HG03520 (cell line): ENCODE data around the gene TXNDC17.
A peak's percentile ranks its signal among the peaks of the same experiment; 100 is the strongest.
"Not testable (repeated sequence)": the region's sequence is repeated elsewhere in the genome, so short reads cannot be mapped to it uniquely, and the experiment has no call there.

Source experiments
- ATAC-seq: cut with Tn5 transposase; IDR thresholded peaks from one replicate; pipeline ENCODE4 v1.9.1; 2021; ENCODE audit warnings: mild to moderate bottlenecking, moderate library complexity; ENCODE audit not compliant: unreplicated experiment

The TXNDC17 gene

DNA sequence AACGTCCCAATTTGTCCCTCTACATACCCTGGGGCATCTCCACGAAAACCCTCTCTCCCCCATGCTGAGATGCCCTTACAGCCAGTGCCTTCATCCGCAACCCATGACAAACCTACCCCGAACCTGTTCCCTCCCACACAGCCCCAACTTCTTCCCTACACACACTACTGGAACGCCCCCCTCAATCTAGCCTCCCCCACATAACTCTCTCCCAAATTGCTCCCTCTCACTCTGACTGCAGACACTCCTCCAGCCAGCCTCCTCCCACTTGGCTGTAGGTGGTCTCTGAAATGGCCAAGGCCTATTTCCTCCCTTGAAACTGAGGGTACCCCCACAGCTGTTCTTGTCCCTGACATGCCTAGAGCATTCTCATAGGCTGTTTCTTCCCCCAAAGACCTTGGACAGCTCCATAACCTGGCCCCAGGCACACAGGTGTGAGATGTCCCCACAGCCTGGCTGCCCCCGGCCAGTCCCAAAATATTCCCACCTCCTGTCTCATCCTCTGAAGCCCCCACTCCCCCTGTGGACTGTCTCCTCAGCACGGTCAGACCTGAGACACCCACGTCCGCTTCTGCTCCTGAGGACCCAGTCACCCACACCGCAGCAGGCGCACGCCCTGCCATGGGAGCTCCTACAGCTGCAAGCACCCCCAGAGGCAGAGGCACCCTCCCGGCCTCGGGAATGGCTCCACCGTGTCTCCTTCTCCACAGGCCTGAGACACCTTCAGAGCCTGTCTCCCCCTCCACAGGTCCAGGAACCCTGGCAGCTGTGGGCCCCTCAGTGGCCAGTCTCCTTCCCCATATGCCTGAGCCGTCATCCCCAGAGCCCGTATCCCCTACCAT, 4.0 kb upstream of the TXNDC17 start:
- ATAC-seq: no peak

GRCh38 chr17:6637458-6637840, 3.4 kb upstream of the TXNDC17 start:
- no peak for ATAC-seq

DNA sequence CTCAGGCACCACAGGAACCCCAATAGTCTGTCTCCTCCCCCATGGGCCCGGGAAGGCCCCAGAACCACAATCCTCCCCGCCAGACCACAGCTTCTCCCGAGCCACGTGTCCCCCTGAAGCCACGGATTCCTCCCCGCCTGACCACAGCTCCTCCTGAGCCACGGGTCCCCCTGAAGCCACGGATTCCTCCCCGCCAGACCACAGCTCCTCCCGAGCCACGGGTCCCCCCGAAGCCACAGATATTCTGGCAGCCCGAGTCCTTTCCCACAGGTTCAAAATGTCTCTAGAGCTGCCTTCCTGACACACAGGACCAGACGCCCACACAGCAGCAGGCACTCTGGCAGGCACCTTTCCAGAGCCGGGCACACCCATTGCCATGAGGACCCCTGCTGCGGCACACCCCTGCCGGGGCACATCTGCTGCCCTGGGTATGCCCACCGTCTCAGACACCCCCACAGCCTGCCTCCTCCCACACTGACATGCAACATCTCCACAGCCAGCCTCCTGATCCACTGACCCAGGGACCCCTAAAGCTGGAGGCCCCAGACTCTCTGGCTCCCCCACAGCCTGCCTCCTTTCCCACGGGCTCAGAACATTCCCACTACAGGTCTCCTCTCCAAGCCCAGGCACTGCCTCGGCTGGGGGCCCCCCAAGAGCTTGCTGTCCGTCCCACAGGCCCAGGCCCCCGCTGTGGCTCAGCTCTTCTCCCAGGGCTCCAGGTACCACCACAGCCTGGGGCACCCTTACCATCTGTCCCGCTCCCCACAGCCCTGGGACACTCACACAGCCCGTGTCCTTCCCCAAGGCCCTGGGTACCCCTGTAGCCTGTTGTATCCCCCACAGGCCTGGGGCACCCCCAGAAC, 2.6 kb upstream of the TXNDC17 start:
- no peak for ATAC-seq

DNA sequence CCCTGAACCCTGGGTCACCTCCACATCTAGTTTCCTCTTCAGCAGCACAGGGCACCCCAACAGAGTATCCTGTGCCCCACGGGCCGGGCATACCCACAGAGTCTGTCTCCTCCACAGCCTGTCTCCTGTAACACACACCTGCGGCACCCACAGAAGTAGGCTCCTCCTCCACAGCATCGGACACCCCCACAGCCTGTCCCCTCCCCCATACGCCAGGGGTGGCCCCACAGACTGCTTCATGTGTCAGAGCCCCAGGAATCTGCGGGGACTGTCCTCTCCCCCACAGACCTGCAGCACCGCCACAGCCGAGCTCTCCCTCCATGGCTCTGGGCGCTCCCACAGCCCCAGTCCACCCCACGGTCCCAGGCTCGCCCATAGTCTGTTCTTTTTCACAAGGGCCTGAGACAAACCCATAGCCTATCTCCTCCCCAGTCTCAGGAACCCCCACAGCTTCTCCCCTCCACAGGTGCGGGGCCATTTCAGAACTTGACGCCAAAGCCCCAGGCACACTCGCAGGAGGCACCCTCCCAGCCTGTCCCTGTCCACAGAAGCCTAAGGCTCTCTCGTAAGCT, 1.8 kb upstream of the TXNDC17 start:
- no peak for ATAC-seq

GRCh38 chr17:6639586-6640535, 999 bp upstream of the TXNDC17 start:
- ATAC-seq: peak; percentile 14

- peak; percentile 7 for ATAC-seq
Measured at GRCh38 chr17:6641247-6641863, 495 bp downstream of the TXNDC17 start.

DNA sequence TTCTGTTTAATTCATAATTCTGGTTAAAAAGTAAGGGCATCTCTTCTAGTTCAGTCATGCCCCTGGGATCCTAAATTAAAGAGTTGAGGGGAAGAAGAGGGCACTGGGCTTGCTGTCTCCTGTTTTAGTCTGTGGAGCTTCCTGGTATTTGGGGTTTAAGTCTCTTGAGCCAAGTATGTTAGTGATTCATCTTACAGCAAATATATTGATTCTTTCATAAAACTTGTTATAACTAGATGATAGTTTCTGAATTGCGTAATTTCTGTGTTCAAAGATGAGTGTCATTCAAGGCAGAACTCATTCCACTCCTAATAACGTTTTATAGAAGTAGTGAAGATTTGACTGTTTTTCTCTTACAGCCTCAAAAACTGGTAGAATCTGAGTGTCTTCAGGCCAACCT, 1.7 kb downstream of the TXNDC17 start:
- ATAC-seq: no peak

DNA sequence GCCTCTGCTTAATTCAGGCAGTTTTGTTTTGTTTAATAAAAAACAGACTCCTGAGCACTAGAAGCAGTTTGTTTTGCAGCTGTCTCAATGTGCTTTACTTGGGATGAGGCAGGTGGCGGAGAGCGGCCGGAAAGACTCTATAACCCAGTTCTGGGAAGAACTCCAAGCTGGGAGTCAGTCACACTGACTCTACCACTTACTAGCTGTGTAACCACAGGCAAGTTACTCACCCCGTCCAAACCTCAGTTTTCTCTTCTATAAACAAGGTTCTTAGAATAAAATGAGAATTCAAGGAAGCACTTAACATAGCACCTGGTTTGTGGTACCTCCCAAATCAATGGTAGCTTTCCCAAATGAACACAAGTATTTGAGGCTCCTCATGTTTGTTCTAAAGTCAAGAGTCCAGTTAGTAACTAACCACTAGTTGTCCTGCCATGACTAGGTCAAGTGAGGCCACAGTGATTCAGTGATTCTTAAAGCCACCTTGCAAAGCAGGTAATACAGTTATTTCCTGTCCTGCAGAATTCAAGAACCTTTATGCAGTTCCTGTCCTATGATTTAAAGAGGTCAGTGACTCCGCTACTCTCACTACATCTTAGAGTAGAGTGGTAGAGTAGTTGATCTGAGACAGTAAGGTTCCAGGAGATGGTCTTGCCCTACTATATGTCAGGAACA, 2.7 kb downstream of the TXNDC17 start:
- ATAC-seq: no peak

DNA sequence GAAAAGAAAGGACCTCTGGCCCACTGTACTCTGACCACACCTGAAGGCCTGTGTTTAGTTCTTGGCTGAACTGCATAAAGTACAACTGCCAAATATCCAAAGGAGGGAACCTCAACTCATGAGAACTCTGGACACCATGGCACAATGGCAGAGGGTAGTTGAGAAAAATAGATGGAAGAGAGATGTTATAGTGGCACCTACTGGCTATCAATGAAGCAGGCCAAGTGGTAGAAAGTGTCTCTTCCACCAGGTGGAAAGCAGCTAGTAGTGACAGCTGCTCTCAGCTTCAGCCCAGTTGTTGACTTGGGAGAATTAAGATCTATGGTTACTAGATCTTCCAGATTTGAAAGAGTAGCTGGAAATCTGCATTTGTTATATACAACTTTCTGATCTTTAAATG, 7.3 kb downstream of the TXNDC17 start:
- no peak for ATAC-seq

DNA sequence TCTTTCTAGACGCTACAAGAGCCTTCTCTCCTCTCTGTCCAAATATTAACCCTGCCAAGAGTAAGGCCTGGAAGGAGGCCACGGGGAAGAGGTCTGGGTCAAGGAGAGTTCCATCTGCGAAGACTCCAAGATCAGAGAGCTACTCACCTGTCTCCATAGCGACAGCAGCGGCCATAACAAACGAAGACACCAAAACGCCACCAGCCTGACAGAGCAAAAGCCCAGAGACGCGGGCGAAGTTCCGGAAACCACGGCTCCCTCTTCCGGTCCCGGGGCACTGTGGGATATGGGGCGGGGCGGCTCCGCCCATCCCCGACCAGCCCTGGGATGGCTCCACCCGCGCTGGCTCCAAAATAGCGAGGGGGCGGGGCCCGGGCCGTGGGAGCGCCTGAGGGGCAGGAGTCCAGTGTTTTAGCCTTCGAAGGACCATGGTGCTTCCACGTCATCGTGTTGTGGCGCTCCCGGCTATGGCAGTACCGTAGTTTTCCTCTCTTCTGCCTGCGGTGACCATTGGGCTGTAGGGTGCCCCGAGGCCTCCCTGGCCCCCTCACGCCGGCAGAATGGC, 10.6 kb downstream of the TXNDC17 start, which contains the start of the genes C17orf100 and MED31:
TSS of gene C17orf100 (plus strand) at position 409 of the 565 bp plus-strand sequence. CDS start at position 561, 152 bp downstream.
TSS of gene MED31 (minus strand) at position 252 of the 565 bp plus-strand sequence. CDS start at position 175, 77 bp downstream.
- ATAC-seq: peak; percentile 85

GRCh38 chr17:6651919-6652452, 11.1 kb downstream of the TXNDC17 start:
- ATAC-seq: no peak

GRCh38 chr17:6654841-6655731, 14.2 kb downstream of the TXNDC17 start:
- ATAC-seq: no peak

- ATAC-seq: not testable (repeated sequence)
Measured at GRCh38 chr17:6655732-6656361, 15.0 kb downstream of the TXNDC17 start.

GRCh38 chr17:6656797-6657632, 16.2 kb downstream of the TXNDC17 start:
- ATAC-seq: not testable (repeated sequence)

- no peak for ATAC-seq
Measured at GRCh38 chr17:6657633-6658287, 16.9 kb downstream of the TXNDC17 start.

DNA sequence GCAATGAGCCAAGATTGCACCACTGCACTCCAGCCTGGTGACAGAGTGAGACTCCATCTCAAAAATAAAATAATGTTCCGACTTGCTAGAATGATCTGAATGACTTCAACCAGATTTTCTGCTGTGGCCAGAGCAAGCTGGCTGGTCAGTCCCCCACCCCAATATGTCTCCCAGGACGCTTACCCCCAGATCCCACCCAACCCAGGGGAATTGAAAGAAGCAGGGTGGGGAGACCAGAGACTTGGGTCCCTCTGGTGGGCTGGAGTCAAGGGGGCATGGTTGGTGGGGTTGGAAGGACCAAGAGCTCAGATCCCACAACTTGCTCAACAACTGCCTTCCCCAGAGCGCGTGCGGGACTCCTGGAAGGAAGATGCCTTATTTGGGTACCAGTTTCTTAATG, 17.6 kb downstream of the TXNDC17 start:
- ATAC-seq: not testable (repeated sequence)
